OCI-LY3 (cell line): ENCODE results near the gene YWHAB.
"Not testable (repeated sequence)": the region's sequence is repeated elsewhere in the genome, so short reads cannot be mapped to it uniquely, and the experiment has no call there.

Experiments
- CTCF ChIP-seq: fragments of 200-600, 300-600 bp; sonication (generic); IDR thresholded peaks from 2 replicates; pipeline ENCODE4 v1.5.1; 2014; ENCODE audit warnings: antibody characterized with exemption, low read length, low read depth
- EZH2phosphoT487 ChIP-seq: fragments of 200-600 bp; shearing (Covaris generic); IDR thresholded peaks from 2 replicates; pipeline ENCODE4 v1.6.1; 2018; ENCODE audit warnings: antibody characterized with exemption, mixed run types, low read depth

GRCh38 chr20:44864493-44864892 lies 21.0 kb upstream of the YWHAB start:
- TF ChIP-seq CTCF, EZH2phosphoT487: not testable (repeated sequence)
